Stimulated activated effector memory CD8-positive, alpha-beta T cell treated with anti-CD3 and anti-CD28 coated beads, Interleukin-12 subunit alpha, Interleukin-12 subunit beta, amount 100 ng/mL, for 72 hours (primary cell): ENCODE data around the gene PPFIA1.
A peak's percentile ranks its signal among the peaks of the same experiment; 100 is the strongest.
"Not testable (repeated sequence)": the region's sequence is repeated elsewhere in the genome, so short reads cannot be mapped to it uniquely, and the experiment has no call there.

Source experiments
- ATAC-seq: fragments of 150-1000 bp; cut with Tn5 transposase; 2 replicates; pipeline ENCODE4 v1.10.0; 2021
- DNase-seq, 2 donors: peaks; one replicate each; pipeline ENCODE4 v3.0.0; 2021 to 2022; ENCODE audit warnings: low spot score in 2 of 2
- H3K27ac Mint-ChIP-seq: one replicate; pipeline ENCODE4 v1.8.0; 2022; ENCODE audit warnings: mild to moderate bottlenecking, mixed read lengths
- H3K36me3 Mint-ChIP-seq: one replicate; pipeline ENCODE4 v1.8.0; 2022; ENCODE audit warnings: mild to moderate bottlenecking, mixed read lengths
- H3K4me1 Mint-ChIP-seq: one replicate; pipeline ENCODE4 v1.8.0; 2022; ENCODE audit warnings: mixed read lengths
- H3K4me3 Mint-ChIP-seq: one replicate; pipeline ENCODE4 v1.8.0; 2022; ENCODE audit warnings: mild to moderate bottlenecking, mixed read lengths
- H3K9me3 Mint-ChIP-seq: one replicate; pipeline ENCODE4 v1.8.0; 2022; ENCODE audit warnings: mixed read lengths

Gene PPFIA1

DNA sequence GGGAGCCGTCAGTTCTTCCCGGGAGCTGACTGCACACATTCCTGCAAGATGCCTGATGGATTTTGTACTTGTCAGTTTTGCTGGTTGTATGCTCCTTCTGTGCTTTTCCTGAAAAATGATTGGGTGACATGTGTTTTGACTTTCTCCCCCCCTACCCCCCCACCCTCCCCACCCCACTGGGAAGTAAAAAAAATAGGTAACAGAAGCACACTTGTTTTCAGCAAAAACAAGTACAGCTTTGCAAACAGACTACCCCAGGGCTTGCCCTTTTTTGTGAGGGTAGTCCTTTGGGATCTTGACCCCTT, 1.1 kb downstream of the PPFIA1 start:
- peaks cover 41% of the 10 kb centered on the region for H3K4me1 Mint-ChIP-seq
- peak overlapping the region; percentile 90 for H3K4me3 Mint-ChIP-seq
- H3K36me3 Mint-ChIP-seq: peaks cover 55% of the 10 kb centered on the region
- ATAC-seq (no peak), DNase-seq (no peak)
- no peaks in the 10 kb centered on the region for H3K9me3 Mint-ChIP-seq
- H3K27ac Mint-ChIP-seq: peak overlapping the region; percentile 76

DNA sequence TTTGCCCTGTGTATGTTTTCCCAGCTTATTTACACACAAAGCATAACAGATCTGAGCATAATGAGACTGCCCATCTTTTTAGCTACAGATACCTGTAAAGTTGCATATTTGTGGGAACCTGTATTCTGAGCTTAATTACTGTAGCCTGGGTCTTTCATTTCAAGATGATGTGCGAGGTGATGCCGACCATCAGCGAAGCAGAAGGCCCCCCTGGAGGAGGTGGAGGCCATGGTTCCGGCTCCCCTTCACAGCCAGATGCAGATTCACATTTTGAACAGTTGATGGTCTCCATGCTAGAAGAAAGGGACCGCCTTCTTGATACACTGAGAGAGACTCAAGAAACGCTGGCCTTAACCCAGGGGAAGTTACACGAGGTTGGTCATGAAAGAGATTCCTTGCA, 1.5 kb downstream of the PPFIA1 start:
- peaks cover 59% of the 10 kb centered on the region for H3K36me3 Mint-ChIP-seq
- H3K9me3 Mint-ChIP-seq: no peaks in the 10 kb centered on the region
- H3K4me1 Mint-ChIP-seq: peaks cover 41% of the 10 kb centered on the region
- DNase-seq (no peak), ATAC-seq (no peak)
- peak overlapping the region; percentile 90 for H3K4me3 Mint-ChIP-seq
- peak overlapping the region; percentile 76 for H3K27ac Mint-ChIP-seq

DNA sequence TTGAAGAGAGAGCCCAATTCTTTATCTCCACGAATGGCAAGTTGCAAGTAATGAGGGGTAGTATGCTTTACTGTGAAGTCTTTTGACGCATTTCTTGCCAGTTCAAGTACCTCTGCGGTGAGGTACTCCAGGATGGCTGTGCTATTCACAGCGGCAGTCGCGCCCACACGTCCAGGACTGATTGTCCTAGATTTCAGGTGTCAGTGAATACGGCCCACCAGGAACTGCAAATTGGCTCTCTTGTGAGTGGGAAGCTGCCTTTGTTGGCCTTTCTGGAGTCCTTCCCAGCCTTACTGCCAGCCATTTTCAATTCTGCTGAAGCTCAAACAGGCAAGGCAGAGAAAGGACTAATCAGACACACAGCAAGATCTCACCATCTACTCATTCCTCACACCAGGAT, 8.5 kb downstream of the PPFIA1 start:
- Mint-ChIP-seq H3K27ac (no peak overlapping the region), H3K4me3 (no peak overlapping the region), H3K9me3 (no peaks in the 10 kb centered on the region), H3K36me3 (peaks cover 94% of the 10 kb centered on the region), H3K4me1 (peaks cover 46% of the 10 kb centered on the region)
- ATAC-seq (no peak), DNase-seq (no peak)

DNA sequence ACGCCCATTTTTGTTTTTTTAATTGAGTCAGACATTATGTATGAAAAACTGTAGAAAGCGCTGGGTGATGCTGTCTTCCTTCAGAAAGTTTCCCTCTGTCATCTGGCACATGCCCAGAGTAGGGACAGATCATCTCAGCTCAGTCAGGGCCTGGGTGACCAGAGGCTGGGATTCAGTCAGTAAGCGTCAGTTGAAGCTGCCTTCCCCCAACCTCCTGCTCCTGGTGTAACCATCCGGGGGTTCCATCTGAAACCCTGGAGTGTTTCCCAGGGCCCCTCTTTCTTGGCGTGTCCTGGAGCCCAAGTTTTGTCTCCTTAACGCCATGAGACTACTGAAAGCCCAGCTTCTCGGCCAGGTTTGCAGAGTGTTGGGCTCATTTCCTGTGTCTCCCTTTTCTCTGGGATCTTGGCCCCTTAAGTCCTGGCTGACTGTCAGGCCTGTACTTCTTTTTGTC, 10.7 kb downstream of the PPFIA1 start:
- no peak for ATAC-seq
- H3K4me1 Mint-ChIP-seq: peaks cover 36% of the 10 kb centered on the region
- H3K9me3 Mint-ChIP-seq: no peaks in the 10 kb centered on the region
- H3K27ac Mint-ChIP-seq: peak overlapping the region; percentile 65
- no peak overlapping the region for H3K4me3 Mint-ChIP-seq
- H3K36me3 Mint-ChIP-seq: peaks cover 94% of the 10 kb centered on the region
- DNase-seq: no peak

DNA sequence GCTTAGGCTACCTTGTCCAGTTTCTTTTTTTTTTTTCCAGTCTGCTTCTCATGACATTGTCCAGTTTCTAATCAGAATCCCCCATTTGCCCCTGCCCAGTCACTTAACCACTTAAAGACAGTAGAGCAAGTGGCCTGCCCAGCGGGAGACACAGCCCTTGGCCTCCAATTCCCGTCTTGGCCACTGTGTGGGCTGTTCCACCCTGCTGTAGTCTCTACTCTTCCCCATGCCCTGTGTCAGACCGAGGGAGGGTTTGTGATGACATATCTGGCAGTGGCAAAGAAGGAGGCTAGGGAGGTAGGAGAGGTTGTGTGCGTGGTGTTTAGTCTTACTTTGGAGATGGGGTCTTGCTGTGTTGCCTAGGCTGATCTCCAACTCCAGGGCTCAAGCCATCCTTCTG, 11.5 kb downstream of the PPFIA1 start:
- ATAC-seq: no peak
- peaks cover 41% of the 10 kb centered on the region for H3K4me1 Mint-ChIP-seq
- no peak overlapping the region for H3K4me3 Mint-ChIP-seq
- H3K27ac Mint-ChIP-seq: peak overlapping the region; percentile 65
- no peak for DNase-seq
- H3K36me3 Mint-ChIP-seq: peaks cover 94% of the 10 kb centered on the region
- H3K9me3 Mint-ChIP-seq: no peaks in the 10 kb centered on the region

DNA sequence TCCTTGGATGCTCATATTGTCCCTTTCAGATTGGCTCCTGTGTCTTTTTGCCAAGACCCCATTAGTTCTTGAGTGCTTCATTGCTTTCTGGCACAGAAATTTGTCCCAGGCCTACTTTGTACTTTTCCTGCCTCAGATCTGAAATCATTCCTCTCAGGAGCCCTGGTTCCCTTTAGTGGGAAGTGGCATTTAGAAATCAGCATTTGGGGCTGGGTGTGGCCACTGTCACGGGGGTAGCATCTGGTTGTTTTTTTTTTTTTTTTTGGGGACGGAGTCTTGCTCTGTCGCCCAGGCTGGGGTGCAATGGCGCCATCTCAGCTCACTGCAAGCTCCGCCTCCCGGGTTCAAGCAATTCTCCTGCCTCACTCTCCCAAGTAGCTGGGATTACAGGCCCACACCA, 18.2 kb downstream of the PPFIA1 start:
- no peak for ATAC-seq
- DNase-seq: no peak
- H3K4me1 Mint-ChIP-seq: peaks cover 25% of the 10 kb centered on the region
- no peak overlapping the region for H3K4me3 Mint-ChIP-seq
- H3K9me3 Mint-ChIP-seq: no peaks in the 10 kb centered on the region
- peak overlapping the region; percentile 61 for H3K27ac Mint-ChIP-seq
- peaks cover 98% of the 10 kb centered on the region for H3K36me3 Mint-ChIP-seq

DNA sequence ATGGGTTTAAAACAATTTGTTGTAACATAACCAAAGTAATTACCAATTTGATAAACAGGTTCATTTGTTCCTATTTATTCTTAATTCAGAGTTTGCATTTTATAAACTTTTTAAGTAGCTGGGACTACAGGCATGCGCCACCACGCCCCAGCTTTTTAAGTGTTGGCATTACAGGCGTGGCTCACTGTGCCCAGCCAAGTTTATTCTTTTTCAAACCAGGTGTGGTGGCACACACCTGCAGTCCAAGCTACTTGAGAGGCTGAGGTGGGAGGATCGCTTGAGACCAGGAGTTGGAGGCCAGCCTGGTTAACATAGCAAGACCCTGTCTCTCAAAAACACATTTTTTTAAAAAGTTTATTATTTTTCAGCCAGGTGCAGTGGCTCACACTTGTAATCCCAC, 19.1 kb downstream of the PPFIA1 start:
- H3K9me3 Mint-ChIP-seq: no peaks in the 10 kb centered on the region
- peaks cover 97% of the 10 kb centered on the region for H3K36me3 Mint-ChIP-seq
- no peak for ATAC-seq
- no peak for DNase-seq
- peaks cover 27% of the 10 kb centered on the region for H3K4me1 Mint-ChIP-seq
- no peak overlapping the region for H3K4me3 Mint-ChIP-seq
- H3K27ac Mint-ChIP-seq: no peak overlapping the region

DNA sequence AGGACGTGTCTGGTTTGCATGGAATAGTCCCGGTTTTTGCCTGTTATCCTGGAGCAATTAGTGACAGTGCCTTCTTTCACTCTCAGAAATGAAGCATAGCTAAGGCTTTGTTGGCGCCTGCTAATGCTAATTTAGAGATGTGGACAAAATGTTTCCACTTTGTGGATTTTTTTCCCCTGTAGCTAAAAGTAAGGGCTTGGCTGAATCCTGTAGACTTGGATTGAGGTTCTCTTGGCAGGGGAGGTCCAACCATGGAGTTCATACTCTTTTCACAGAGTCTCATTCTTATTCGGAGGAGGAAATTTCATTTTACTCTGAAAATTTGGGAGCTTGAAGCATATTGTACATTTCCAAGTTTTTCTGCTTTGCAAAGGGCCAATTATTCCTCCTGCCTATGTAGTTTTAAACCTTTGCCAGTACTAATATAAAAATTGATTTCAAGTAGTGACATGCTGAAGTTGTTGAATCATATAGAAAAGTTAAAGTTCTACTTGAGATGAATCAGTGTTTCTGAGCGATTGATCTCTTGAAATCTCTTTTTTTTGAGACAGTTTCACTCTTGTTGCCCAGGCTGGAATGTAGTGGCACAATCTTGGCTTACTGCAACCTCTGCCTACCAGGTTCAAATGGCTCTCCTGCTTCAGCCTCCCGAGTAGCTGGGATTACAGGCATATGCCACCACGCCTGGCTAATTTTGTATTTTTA, 20.0 kb downstream of the PPFIA1 start:
- ATAC-seq: no peak
- H3K9me3 Mint-ChIP-seq: no peaks in the 10 kb centered on the region
- H3K36me3 Mint-ChIP-seq: peaks cover 87% of the 10 kb centered on the region
- H3K4me1 Mint-ChIP-seq: peaks cover 25% of the 10 kb centered on the region
- no peak overlapping the region for H3K27ac Mint-ChIP-seq
- no peak for DNase-seq
- H3K4me3 Mint-ChIP-seq: no peak overlapping the region

DNA sequence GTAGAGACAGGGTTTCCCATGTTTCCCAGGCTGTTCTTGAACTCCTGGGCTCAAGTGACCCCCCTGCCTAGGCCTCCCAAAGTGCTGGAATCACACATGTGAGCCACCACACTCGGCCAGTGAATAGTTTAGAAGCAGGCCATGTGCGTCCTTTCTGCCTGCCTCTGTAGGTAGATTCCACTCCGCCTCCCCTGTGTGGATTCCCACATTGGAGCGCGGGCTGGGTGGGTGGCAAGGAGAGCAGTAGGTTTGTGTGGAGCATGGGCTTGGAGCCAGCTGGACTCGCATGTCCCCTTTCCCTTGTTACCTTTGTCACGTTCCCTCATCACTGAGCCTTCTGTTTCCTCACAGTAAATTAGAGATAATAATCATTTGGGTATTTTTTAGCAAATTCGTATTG, 21.7 kb downstream of the PPFIA1 start:
- H3K36me3 Mint-ChIP-seq: peaks cover 71% of the 10 kb centered on the region
- no peaks in the 10 kb centered on the region for H3K9me3 Mint-ChIP-seq
- H3K4me1 Mint-ChIP-seq: peaks cover 20% of the 10 kb centered on the region
- DNase-seq (no peak), ATAC-seq (no peak)
- no peak overlapping the region for H3K4me3 Mint-ChIP-seq
- H3K27ac Mint-ChIP-seq: no peak overlapping the region

DNA sequence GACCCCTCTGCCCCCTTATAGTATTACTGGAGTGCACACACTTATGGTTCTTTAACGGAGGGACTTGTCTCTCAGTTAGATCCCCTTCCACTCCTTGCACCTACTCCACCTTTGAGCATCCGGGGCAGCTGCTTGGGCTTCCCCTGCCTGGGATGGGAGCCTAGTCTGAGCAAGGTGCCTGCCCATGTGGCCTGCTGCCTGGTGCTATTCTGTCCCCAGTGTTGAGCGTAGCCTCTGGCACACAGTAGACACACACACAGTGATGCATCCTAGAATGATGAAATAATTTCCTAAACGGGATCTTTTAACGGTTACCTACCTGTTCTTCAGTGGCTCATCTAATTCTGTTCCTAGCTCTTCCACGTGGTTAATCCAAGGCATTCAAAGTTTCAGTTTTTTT, 22.4 kb downstream of the PPFIA1 start:
- Mint-ChIP-seq H3K4me3 (no peak overlapping the region), H3K27ac (peak overlapping the region; percentile 37), H3K4me1 (peaks cover 25% of the 10 kb centered on the region), H3K36me3 (peaks cover 65% of the 10 kb centered on the region), H3K9me3 (no peaks in the 10 kb centered on the region)
- ATAC-seq (no peak), DNase-seq (no peak)

DNA sequence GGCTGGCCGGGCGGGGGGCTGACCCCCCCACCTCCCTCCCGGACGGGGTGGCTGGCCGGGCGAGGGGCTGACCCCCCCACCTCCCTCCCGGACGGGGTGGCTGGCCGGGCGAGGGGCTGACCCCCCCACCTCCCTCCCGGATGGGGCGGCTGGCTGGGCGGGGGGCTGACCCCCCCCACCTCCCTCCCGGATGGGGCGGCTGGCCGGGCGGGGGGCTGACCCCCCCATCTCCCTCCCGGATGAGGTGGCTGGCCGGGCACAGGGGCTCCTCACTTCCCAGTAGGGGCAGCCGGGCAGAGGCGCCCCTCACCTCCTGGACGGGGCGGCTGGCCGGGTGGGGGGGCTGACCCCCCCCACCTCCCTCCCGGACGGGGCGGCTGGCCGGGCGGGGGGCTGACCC, 24.7 kb downstream of the PPFIA1 start:
- H3K9me3 Mint-ChIP-seq, ATAC-seq, DNase-seq, H3K4me3 Mint-ChIP-seq, H3K27ac Mint-ChIP-seq: not testable (repeated sequence)
- peaks cover 53% of the 10 kb centered on the region for H3K36me3 Mint-ChIP-seq
- H3K4me1 Mint-ChIP-seq: peaks cover 31% of the 10 kb centered on the region

DNA sequence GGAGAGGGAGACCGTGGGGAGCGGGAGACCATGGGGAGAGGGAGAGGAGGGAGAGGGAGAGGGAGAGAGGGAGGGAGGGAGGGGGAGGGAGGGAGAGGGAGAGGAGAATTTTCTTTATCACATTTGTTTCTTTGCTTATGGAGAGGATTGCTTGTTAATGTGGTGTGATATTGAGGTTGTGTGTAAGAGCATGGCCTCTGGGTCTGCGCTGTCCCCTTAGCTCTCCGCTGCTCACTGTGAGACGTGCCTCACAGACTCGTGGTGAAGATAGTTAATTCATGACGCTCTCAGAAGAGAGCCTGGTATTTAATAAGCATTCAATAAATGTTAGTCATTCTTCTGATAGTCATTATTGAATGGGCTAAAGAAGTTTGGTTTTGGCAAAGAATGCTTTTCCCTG, 26.2 kb downstream of the PPFIA1 start:
- no peak for DNase-seq
- peaks cover 33% of the 10 kb centered on the region for H3K4me1 Mint-ChIP-seq
- H3K9me3 Mint-ChIP-seq: no peaks in the 10 kb centered on the region
- H3K27ac Mint-ChIP-seq: peak overlapping the region; percentile 4
- H3K36me3 Mint-ChIP-seq: peaks cover 39% of the 10 kb centered on the region
- no peak overlapping the region for H3K4me3 Mint-ChIP-seq
- ATAC-seq: no peak

DNA sequence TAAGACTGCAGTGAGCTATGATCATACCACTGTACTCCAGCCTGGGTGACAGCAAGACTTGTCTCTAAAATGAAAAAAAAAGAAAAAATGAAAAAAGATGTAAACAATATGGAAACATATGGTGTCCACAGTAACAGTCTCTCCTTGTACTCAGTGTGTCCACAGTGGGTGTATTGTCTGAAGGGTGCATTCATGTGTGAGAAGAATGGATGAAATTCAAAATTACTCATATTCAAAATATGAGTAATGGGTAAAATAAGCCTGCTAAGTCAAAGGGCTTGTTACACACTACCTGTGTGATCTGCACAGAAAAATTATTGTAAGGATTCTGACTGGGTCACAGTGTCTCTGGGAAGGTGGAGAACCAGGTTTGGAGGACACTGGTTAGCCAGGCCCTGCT, 26.9 kb downstream of the PPFIA1 start:
- ATAC-seq: peak; percentile 81
- H3K4me1 Mint-ChIP-seq: peaks cover 39% of the 10 kb centered on the region
- peak overlapping the region; percentile 4 for H3K27ac Mint-ChIP-seq
- H3K9me3 Mint-ChIP-seq: no peaks in the 10 kb centered on the region
- no peak overlapping the region for H3K4me3 Mint-ChIP-seq
- H3K36me3 Mint-ChIP-seq: peaks cover 37% of the 10 kb centered on the region
- no peak for DNase-seq

DNA sequence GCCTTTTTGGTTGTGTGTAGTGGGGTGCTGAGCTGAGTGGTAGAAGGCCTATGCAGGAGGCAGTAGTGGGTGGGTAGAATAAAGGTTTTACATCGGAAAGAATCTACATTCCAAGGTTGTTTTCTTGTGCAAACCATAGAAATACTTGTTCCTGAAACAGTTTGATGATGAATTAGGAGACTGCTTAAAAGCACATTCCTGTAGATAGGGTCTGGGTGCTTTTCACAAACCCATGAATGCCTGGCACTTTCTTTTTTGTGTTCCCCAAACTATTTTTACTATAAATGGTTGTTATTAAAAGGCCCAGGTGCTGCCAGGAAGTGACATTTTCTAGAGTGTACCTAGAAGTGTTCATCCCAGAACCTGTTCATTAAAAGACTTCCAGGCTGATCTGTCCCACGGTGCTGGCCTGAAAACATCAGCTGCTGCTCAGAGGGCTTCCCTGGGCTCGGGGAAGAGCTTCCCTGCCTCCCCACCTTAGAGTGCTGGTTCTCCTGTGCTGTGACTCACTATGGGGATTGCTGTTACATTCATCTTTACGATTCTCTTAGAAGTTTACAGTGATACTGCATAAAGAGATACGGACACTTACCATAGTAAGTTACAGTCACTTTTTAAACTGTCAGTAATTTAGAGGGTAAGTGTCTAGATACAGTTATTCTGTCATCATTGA, 27.9 kb downstream of the PPFIA1 start:
- H3K4me3 Mint-ChIP-seq: no peak overlapping the region
- H3K36me3 Mint-ChIP-seq: peaks cover 30% of the 10 kb centered on the region
- DNase-seq (no peak), ATAC-seq (no peak)
- no peaks in the 10 kb centered on the region for H3K9me3 Mint-ChIP-seq
- H3K27ac Mint-ChIP-seq: peak overlapping the region; percentile 4
- H3K4me1 Mint-ChIP-seq: peaks cover 33% of the 10 kb centered on the region

DNA sequence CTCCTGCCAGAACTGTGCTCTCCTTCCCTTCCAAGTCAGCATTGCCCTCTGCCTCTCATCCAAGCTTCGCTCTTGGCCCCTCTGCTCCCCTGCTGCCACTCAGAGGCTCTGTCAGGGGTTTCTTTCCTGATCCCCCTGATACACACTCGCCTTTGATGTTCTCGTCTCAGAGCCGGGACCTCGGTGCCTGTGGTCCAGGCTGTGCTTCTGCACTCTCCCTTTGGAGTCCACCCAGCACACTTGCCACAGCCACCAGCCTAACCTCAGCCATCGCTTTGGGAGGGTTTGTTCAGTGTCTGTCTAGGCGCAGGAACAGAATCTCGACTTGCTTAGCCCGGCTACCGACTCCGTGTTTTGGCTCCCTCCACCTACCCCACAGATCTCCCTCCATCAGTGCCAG, 29.1 kb downstream of the PPFIA1 start:
- DNase-seq (no peak), ATAC-seq (no peak)
- peaks cover 31% of the 10 kb centered on the region for H3K36me3 Mint-ChIP-seq
- no peak overlapping the region for H3K4me3 Mint-ChIP-seq
- no peaks in the 10 kb centered on the region for H3K9me3 Mint-ChIP-seq
- no peak overlapping the region for H3K27ac Mint-ChIP-seq
- peaks cover 27% of the 10 kb centered on the region for H3K4me1 Mint-ChIP-seq

DNA sequence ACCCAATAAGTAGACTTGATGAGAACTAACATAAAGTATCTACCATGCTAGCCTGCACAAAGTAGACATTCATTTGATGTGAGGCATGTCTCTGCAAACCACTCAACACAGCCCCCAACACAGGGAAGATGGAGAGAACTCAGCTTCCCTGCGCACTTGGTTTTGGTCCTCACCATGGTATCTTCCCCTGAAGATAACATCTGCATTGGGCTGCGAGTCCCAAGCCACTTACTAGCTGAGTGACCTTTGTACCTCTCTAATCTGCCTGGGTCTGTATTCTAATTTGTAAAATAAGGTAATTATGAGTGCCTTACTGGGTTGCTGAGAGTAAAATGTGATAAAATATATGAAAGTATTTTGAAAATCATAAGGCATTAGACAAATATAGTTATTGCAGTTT, 30.7 kb downstream of the PPFIA1 start:
- H3K36me3 Mint-ChIP-seq: peaks cover 32% of the 10 kb centered on the region

More for the DNA sequence above, 30.7 kb downstream of the PPFIA1 start:
- no peak for ATAC-seq
- H3K4me1 Mint-ChIP-seq: peaks cover 27% of the 10 kb centered on the region
- no peak overlapping the region for H3K27ac Mint-ChIP-seq
- no peaks in the 10 kb centered on the region for H3K9me3 Mint-ChIP-seq
- no peak for DNase-seq
- no peak overlapping the region for H3K4me3 Mint-ChIP-seq
